Measurements from ENCODE around the gene MAGEB17.

- TF ChIP-seq CTCF (IDR thresholded peaks at IDR 0.05; ENCODE audit: low read depth, low read length), result peak; percentile 61
- TF ChIP-seq POLR2A (IDR thresholded peaks at IDR 0.05; ENCODE audit: extremely low read depth, insufficient read length), result no peak
- TF ChIP-seq MAX (IDR thresholded peaks at IDR 0.05; ENCODE audit: low read depth, low read length), result no peak
These were observed 44.0 kb upstream of the MAGEB17 start, which contains the start of gene GRPR for GRCh38 chrX:16123222-16123786.

Measured in NB4 (cell line).